Body of pancreas (tissue), 4 donors: ENCODE measurements around the gene IL1R1. TPM values are rescaled to one million over a fixed set of nuclear protein-coding genes. Genes with fewer than 3 reads are reported as not detected.

Experiments
- ATAC-seq: fragments of 150-250 bp; one replicate; pipeline ENCODE4 v1.9.1; 2016
- DNase-seq, 4 donors: peaks; one replicate each; pipeline ENCODE4 v3.0.0-alpha.2; 2019
- H3K27ac ChIP-seq, 4 donors: fragments of 200-600 bp; sonication (generic); 1 replicate in 3 of 4; 2 replicates in 1 of 4; pipeline versions ENCODE4 v1.5.1 to v1.6.1; 2016 to 2019; ENCODE audit warnings: mild to moderate bottlenecking in 1 of 4, mixed read lengths in 1 of 4, moderate library complexity in 1 of 4
- H3K27me3 ChIP-seq, 2 donors: fragments of 200-600 bp; sonication (generic); one replicate each; pipeline ENCODE4 v1.6.0; 2016; ENCODE audit warnings: mild to moderate bottlenecking in 1 of 2
- H3K36me3 ChIP-seq, 2 donors: fragments of 200-600 bp; sonication (generic); replicated peaks in 1 of 2; 2 replicates each; pipeline ENCODE4 v1.5.1; 2016; ENCODE audit warnings: low read depth in 2 of 2; ENCODE audit not compliant: insufficient read depth in 1 of 2
- H3K4me1 ChIP-seq: fragments of 200-600 bp; sonication (generic); one replicate; pipeline ENCODE4 v1.6.0; 2016
- H3K4me3 ChIP-seq, 2 donors: fragments of 200-600 bp; sonication (generic); 1 replicate in 1 of 2; 2 replicates in 1 of 2; pipeline ENCODE4 v1.5.1; 2016 to 2019
- H3K9me3 ChIP-seq, 3 donors: fragments of 200-600 bp; sonication (generic); 1 replicate in 2 of 3; 2 replicates in 1 of 3; pipeline ENCODE4 v1.5.1; 2016
- POLR2A ChIP-seq, 3 donors: fragments of 450-650 bp; IDR thresholded peaks; one replicate each; pipeline ENCODE4 v1.6.1; 2016; ENCODE audit warnings: antibody characterized with exemption in 3 of 3, mild to moderate bottlenecking in 2 of 3
- WGBS, 2 donors: methylation state at CpG; one replicate each; pipeline ENCODE4 v1.1.5; 2017; 5-methylcytosine and 5-hydroxymethylcytosine counted together
- intact Hi-C: fragments of 100-400 bp; cut with DNase I; formaldehyde crosslinking; loops from one replicate; pipeline ENCODE4 v1.15.1; 2023
- total RNA-seq, 2 donors: library from RNA; depleted of rRNA; stranded (reverse); fragments of >200 nt; gene quantifications; one replicate each; pipeline ENCODE4 v1.1.0, GENCODE V29; 2016
- TF ChIP-seq, protein P1 (sequence below), 7 experiments: fragments of 450-650 bp in 4 of 7; fragments of 200-600 bp in 3 of 7; sonication (generic) in 3 of 7; IDR thresholded peaks; one replicate each; pipeline ENCODE4 v1.5.1; 2016 to 2019; ENCODE audit warnings: antibody characterized with exemption in 7 of 7

IL1R1 gene
- total RNA-seq, 2 donors from 2014 or later = 53.4 to 55.4 TPM

DNA sequence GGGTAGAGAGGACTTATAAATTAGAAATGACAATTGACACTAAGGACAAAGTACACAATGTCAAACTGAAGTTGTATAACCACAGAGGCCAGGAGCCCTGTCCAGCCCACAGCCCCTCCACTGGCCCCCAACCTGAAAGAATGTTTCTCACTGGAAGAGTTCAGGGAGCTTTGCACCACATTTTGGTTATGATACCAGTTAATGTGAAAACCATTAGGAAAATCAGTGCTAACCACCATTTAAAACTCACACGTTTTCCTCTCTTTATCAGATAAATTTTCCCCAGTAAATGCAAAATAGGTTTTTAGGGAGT lies 38.1 kb downstream of the IL1R1 start:
- ATAC-seq (no peak), DNase-seq (no peak)
- Histone ChIP-seq H3K36me3 (peaks cover 0 to 5% of the 10 kb centered on the region in 2 donors), H3K9me3 (no peaks in the 10 kb centered on the region), H3K27ac (no peak overlapping the region), H3K4me3 (no peak overlapping the region), H3K27me3 (no peaks in the 10 kb centered on the region), H3K4me1 (peaks cover 9% of the 10 kb centered on the region)
- WGBS, 2 donors = 21 to 45% methylated on average over 1 of the region's 1 CpG
- intact Hi-C loops = no loop called here
- no peak for TF ChIP-seq POLR2A (IDR thresholded peaks at IDR 0.05)
- TF ChIP-seq, protein P1, sequence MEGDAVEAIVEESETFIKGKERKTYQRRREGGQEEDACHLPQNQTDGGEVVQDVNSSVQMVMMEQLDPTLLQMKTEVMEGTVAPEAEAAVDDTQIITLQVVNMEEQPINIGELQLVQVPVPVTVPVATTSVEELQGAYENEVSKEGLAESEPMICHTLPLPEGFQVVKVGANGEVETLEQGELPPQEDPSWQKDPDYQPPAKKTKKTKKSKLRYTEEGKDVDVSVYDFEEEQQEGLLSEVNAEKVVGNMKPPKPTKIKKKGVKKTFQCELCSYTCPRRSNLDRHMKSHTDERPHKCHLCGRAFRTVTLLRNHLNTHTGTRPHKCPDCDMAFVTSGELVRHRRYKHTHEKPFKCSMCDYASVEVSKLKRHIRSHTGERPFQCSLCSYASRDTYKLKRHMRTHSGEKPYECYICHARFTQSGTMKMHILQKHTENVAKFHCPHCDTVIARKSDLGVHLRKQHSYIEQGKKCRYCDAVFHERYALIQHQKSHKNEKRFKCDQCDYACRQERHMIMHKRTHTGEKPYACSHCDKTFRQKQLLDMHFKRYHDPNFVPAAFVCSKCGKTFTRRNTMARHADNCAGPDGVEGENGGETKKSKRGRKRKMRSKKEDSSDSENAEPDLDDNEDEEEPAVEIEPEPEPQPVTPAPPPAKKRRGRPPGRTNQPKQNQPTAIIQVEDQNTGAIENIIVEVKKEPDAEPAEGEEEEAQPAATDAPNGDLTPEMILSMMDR (IDR thresholded peaks at IDR 0.05) = no peak

DNA sequence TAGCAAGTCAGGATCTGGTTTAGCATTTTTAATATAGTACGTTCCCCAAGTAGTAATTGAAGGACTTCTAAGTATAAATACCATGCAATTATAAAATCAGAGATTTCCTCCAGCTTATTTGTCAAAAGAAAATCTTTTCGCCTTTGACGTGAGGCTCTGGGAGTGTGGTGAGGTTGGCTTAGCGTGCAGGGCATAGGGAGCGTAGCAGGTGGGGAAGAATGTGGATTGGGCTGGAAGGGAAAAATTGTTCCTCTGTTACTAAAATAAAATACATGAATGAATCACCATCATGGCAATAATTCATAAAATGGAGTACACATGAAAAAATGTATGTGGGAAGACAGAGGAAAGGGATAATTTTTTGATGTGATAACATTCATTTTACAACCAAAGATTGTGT lies 38.8 kb downstream of the IL1R1 start:
- H3K27me3 ChIP-seq = no peaks in the 10 kb centered on the region
- WGBS, 2 donors = 92 to 94% methylated on average over 5 of the region's 5 CpGs
- TF ChIP-seq, protein P1 (IDR thresholded peaks at IDR 0.05) = no peak
- TF ChIP-seq POLR2A (IDR thresholded peaks at IDR 0.05) = no peak
- no peak overlapping the region for H3K4me3 ChIP-seq
- H3K9me3 ChIP-seq = no peaks in the 10 kb centered on the region
- intact Hi-C loops = no loop called here
- no peak overlapping the region for H3K27ac ChIP-seq
- DNase-seq (no peak), ATAC-seq (no peak)
- peaks cover 0 to 4% of the 10 kb centered on the region in 2 donors for H3K36me3 ChIP-seq
- H3K4me1 ChIP-seq = peaks cover 9% of the 10 kb centered on the region

DNA sequence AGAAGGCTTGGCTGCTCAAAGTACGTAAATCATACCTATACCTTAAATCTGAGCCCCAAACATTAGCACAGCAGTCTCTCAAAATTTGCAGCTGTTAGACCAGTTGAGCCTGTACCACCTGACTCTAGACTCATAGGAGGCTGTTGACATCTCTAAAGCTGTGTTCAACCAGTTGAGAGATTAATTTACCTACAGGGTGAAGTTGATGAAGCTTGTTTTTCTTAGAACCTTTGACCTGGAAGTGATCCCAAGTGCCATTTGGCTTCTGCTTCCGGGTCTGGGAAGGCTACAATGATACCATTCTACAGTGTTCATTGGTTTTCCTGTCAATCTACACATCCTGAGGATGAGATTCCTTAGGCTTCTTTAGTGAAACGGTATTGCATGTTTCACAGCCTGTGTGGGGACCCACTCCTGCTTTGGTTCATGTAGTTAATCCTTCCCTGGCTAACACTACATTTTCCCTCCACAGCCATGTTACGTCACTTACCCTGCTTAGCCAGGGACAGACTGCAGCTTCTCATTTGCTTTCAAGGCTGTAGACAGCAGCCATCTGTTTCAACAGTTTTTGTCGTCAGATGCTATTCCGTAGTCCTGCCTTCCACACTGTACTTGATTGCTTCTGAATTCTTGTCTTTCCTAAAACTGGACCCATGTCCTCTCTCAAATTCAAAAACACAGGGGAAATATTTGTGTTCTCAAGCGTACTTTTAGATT lies 39.5 kb downstream of the IL1R1 start:
- WGBS, 2 donors = 72 to 79% methylated on average over 7 of the region's 7 CpGs
- H3K4me1 ChIP-seq = peaks cover 9% of the 10 kb centered on the region
- no peaks in the 10 kb centered on the region for H3K27me3 ChIP-seq
- ATAC-seq (no peak), DNase-seq (no peak)
- no peaks in the 10 kb centered on the region for H3K36me3 ChIP-seq
- TF ChIP-seq POLR2A (IDR thresholded peaks at IDR 0.05) = no peak
- TF ChIP-seq, protein P1 (IDR thresholded peaks at IDR 0.05) = no peak
- no peaks in the 10 kb centered on the region for H3K9me3 ChIP-seq
- no peak overlapping the region for H3K27ac ChIP-seq
- no peak overlapping the region for H3K4me3 ChIP-seq
- intact Hi-C loops = no loop called here

DNA sequence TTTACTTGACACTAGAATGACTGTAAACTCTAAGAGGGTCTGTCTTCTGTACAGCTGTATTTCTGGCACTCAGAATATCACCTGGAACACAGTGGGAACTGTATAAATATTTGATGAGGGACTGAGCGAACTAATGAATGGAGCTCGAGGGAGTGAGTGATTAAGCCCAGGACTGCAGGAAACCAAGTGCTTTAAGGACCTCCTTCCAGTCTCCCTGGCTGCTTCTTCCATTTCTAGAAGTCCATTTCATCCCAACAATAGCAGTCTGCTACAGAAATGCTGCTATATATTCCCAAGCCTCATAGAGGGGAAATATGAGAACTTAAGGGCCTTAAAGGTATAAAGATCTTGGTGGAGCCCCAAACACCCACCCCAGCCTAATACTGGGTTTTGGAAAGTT lies 41.5 kb downstream of the IL1R1 start:
- no peak overlapping the region for H3K4me3 ChIP-seq
- WGBS, 2 donors = 47 to 53% methylated on average over 2 of the region's 2 CpGs
- DNase-seq = no peak
- H3K27me3 ChIP-seq = no peaks in the 10 kb centered on the region
- no peak for TF ChIP-seq POLR2A (IDR thresholded peaks at IDR 0.05)
- TF ChIP-seq, protein P1 (IDR thresholded peaks at IDR 0.05) = no peak
- H3K36me3 ChIP-seq = no peaks in the 10 kb centered on the region
- no peaks in the 10 kb centered on the region for H3K9me3 ChIP-seq
- no peak for ATAC-seq
- H3K4me1 ChIP-seq = peaks cover 9% of the 10 kb centered on the region
- H3K27ac ChIP-seq = no peak overlapping the region
- intact Hi-C loops = no loop called here

DNA sequence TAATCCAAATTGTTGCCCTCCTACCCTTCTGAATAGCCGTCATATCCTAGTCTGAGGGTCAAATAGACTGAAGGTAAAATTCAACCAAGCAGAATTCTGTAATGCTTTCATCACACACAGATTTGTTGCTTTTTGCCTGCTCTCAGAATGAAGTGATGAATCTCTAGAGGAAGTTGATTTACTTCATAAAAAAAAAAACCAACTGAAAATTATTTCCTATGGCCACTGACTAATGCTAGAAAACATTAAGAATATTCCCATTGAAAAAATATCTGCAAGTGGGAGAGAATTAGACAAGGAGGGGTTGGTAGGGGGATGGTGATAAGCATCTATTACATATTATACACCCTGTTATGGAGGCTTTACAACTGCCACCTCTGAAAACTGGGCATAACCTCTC lies 42.0 kb downstream of the IL1R1 start:
- no peak for ATAC-seq
- Histone ChIP-seq H3K27ac (no peak overlapping the region), H3K9me3 (no peaks in the 10 kb centered on the region), H3K36me3 (no peaks in the 10 kb centered on the region), H3K4me3 (no peak overlapping the region), H3K4me1 (peaks cover 7% of the 10 kb centered on the region), H3K27me3 (no peaks in the 10 kb centered on the region)
- WGBS, 2 donors = 97 to 100% methylated on average over 1 of the region's 1 CpG
- DNase-seq = no peak
- TF ChIP-seq, protein P1 (IDR thresholded peaks at IDR 0.05) = no peak
- TF ChIP-seq POLR2A (IDR thresholded peaks at IDR 0.05) = no peak
- intact Hi-C loops = no loop called here
